Transverse colon (tissue), 4 donors: ENCODE data around the gene LDHD.

Source experiments
- EP300 ChIP-seq: sonication (generic); formaldehyde crosslinking; IDR thresholded peaks from one replicate; pipeline ENCODE4 v1.6.1; 2017; ENCODE audit warnings: antibody characterized with exemption, low read depth
- POLR2AphosphoS5 ChIP-seq, 3 donors: sonication (generic); formaldehyde crosslinking; IDR thresholded peaks; one replicate each; pipeline ENCODE4 v1.6.1; 2016; ENCODE audit warnings: antibody characterized with exemption in 3 of 3
- TF ChIP-seq, protein P1 (sequence below), 5 experiments: fragments of 200-600 bp in 3 of 5; fragments of 450-650 bp in 2 of 5; sonication (generic) in 3 of 5; IDR thresholded peaks; 1 replicate in 2 of 5; 2 replicates in 3 of 5; pipeline ENCODE4 v1.5.1; 2016 to 2017; ENCODE audit warnings: antibody characterized with exemption in 5 of 5, inconsistent platforms in 3 of 5, mild to moderate bottlenecking in 2 of 5, moderate library complexity in 1 of 5

GRCh38 chr16:75138636-75139035 lies 22.1 kb upstream of the LDHD start:
- TF ChIP-seq, protein P1, sequence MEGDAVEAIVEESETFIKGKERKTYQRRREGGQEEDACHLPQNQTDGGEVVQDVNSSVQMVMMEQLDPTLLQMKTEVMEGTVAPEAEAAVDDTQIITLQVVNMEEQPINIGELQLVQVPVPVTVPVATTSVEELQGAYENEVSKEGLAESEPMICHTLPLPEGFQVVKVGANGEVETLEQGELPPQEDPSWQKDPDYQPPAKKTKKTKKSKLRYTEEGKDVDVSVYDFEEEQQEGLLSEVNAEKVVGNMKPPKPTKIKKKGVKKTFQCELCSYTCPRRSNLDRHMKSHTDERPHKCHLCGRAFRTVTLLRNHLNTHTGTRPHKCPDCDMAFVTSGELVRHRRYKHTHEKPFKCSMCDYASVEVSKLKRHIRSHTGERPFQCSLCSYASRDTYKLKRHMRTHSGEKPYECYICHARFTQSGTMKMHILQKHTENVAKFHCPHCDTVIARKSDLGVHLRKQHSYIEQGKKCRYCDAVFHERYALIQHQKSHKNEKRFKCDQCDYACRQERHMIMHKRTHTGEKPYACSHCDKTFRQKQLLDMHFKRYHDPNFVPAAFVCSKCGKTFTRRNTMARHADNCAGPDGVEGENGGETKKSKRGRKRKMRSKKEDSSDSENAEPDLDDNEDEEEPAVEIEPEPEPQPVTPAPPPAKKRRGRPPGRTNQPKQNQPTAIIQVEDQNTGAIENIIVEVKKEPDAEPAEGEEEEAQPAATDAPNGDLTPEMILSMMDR (IDR thresholded peaks at IDR 0.05): no peak
- no peak for TF ChIP-seq EP300
- no peak for TF ChIP-seq POLR2AphosphoS5 (IDR thresholded peaks at IDR 0.05)
